ENCODE measurements around the gene FASTKD2. TPM values are rescaled to one million over a fixed set of nuclear protein-coding genes. Genes with fewer than 3 reads are reported as not detected.
"Not testable (repeated sequence)": the region's sequence is repeated elsewhere in the genome, so short reads cannot be mapped to it uniquely, and the experiment has no call there.

The FASTKD2 gene
- total RNA-seq, 2 donors from 2014 or later, result 24.3 to 40.1 TPM

DNA sequence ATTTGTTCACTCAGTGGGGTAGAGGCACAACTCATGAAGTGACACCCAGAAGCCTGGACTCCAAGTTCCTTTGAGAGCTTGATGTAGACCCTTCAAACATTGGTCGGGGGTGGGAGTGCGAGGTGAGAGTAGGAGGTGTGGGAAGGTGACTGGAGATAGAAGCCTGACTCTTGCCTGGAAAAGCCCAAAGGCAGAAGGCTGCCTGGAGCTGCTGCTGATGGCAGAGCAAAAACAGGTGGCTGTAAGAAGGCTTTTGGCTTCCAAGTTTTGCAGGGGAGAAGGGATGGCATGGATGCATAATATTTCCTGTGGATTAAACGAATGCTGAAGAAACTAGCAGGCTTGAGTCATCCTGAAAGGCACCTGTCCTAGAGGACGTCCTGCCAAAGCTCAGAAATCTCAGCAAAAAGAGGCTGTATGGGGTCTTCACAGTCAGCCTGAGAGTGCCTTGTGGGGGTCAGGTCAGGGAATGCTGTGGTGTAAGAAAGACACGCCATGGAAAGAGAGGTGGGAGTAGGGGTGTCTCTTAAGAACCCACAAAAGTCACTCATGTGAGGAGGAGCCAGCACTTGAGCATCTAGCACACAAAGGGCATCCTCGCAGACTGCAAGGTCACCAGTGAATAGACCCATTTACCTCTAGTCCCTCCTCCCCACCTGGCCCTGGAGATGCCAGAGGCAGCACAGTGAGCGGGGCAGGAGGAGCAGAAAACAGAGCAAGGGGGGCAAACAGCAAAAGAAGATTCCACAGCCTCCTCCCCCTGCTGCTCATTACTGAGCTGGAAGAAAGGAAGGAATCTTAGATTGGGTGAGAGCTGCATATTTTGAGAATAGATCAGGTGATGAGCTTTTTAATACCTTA is 37.5 kb downstream of the FASTKD2 start:
- Mint-ChIP-seq H3K9me3 (no peaks in the 10 kb centered on the region), H3K36me3 (ENCODE audit: low read depth) (no peaks in the 10 kb centered on the region), H3K4me1 (peaks cover 4% of the 10 kb centered on the region), H3K27me3 (no peaks in the 10 kb centered on the region), H3K27ac (peak overlapping the region; percentile 10), H3K4me3 (no peak overlapping the region)
- ATAC-seq (replicated peaks), result no peak

DNA sequence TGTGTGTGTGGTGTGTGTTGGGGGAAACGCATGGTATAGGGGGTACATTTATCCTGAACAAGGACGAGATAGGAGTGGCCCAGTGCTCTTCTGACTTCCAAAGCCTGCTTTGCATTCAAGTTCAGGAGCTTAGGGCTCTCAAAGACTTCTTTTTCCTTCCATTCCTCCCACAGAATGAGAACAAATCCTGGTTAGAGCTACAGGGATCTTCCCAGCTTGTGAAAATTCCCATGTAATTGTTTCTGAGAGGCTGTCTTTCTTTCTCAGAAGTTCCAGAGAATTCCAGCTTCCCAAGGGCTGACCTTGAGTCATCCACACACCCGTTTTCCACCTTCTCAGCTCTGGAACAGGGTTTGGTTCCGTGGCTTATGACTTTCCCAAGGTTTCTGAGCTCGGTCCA is 38.9 kb downstream of the FASTKD2 start:
- Mint-ChIP-seq H3K9me3 (no peaks in the 10 kb centered on the region), H3K4me1 (peaks cover 4% of the 10 kb centered on the region), H3K4me3 (no peak overlapping the region), H3K36me3 (ENCODE audit: low read depth) (no peaks in the 10 kb centered on the region), H3K27ac (no peak overlapping the region), H3K27me3 (no peaks in the 10 kb centered on the region)
- ATAC-seq (replicated peaks), result no peak

DNA sequence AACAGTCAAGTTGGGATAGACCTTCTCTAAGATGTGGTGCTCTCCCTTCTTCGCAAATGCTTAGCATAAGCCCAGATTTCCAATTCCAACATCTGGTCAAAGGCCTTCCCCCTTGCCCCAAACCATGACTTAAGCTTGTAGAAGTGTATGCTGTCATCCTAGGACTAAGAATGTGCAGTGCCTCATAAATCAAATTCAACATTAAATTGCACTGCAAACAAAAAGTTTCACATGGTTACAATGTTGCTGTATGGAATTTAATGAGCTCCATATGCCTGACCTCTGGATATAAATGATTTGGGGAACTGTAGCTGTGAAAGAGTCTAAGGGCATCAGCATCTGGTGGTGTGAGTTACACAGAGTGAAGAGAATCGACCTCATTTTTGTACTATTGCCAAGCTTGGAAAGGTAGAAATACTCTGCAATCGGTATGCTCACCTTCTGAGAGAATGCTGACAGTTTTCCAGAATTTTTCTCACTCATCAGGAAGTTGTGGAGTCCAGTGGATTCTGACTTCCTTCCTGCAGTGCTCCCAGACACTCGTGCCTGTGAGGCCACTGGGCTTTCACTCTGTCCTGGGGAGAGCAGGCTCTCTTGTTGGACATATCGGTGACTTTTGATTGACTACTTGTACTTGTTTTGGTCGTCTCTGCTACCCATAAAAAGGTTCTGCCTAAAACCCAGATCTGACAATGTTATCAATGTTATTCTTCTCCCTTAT is 40.6 kb downstream of the FASTKD2 start:
- no peak overlapping the region for H3K4me3 Mint-ChIP-seq
- no peaks in the 10 kb centered on the region for H3K27me3 Mint-ChIP-seq
- ATAC-seq (replicated peaks), result no peak
- H3K4me1 Mint-ChIP-seq, result no peaks in the 10 kb centered on the region
- no peaks in the 10 kb centered on the region for H3K9me3 Mint-ChIP-seq
- H3K36me3 Mint-ChIP-seq (ENCODE audit: low read depth), result no peaks in the 10 kb centered on the region
- no peak overlapping the region for H3K27ac Mint-ChIP-seq

DNA sequence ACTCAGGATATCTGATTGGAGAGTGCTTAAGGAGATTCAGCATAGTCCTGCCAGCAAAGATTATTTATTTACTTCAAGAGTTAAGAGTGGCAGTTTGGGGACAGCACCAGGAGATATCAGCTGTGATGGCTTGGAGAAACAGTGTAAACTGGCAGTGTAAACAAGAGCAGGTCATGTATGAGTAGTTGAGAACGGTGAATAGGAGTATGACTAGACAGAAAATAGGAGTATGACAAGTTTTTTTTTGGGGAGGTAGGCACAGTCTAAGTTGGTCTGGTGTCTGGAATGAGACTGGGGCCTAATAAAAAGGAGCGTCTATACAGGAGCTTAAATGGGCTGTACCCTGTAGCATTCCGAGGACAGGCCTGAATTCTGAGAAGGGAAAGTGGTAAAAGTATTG is 42.2 kb downstream of the FASTKD2 start:
- H3K27me3 Mint-ChIP-seq, H3K4me3 Mint-ChIP-seq, H3K4me1 Mint-ChIP-seq: not testable (repeated sequence)

DNA sequence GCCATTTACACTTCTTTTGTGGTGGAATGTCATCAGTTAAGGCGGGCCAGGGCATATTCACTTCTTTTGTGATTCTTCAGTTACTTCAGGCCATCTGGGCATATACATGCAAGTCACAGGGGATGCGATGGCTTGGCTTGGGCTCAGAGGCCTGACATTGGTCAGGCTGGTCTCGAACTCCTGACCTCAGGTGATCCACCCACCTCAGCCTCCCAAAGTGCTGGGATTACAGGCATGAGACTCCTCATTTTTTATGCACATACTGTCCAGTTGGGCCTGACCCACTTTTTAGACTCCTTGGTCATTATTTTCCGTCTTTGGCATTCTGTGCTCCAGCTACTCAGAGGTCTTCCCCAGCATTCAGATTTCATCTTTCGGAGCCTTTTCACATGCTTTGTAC is 47.1 kb downstream of the FASTKD2 start:
- ATAC-seq (replicated peaks); H3K27me3 Mint-ChIP-seq; H3K9me3 Mint-ChIP-seq; H3K27ac Mint-ChIP-seq; H3K36me3 Mint-ChIP-seq (ENCODE audit: low read depth); H3K4me1 Mint-ChIP-seq; H3K4me3 Mint-ChIP-seq: not testable (repeated sequence)

More for the DNA sequence above, 42.2 kb downstream of the FASTKD2 start:
- H3K27ac Mint-ChIP-seq; ATAC-seq (replicated peaks); H3K36me3 Mint-ChIP-seq (ENCODE audit: low read depth); H3K9me3 Mint-ChIP-seq: not testable (repeated sequence)

DNA sequence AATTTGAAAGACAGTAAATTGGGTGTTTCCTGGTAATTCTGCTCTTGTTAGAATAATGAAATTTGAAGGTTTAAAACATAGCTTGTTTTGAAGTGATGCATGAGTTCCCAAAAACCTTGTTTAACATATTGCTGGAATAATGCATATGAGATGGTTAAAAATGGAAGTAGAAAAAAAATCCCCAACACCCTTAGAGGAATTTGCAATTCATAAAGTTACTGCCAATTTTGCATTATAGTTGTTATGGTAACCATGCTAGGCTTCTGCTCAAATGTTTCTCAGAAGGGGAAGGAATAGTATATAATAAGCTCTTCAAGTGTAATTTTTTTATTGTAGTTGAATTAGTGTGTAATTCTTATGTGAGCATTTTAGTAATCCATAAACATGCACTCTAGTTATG is 49.1 kb downstream of the FASTKD2 start:
- no peak overlapping the region for H3K27ac Mint-ChIP-seq
- no peak for ATAC-seq (replicated peaks)
- H3K27me3 Mint-ChIP-seq, result no peaks in the 10 kb centered on the region
- no peaks in the 10 kb centered on the region for H3K4me1 Mint-ChIP-seq
- H3K36me3 Mint-ChIP-seq (ENCODE audit: low read depth), result no peaks in the 10 kb centered on the region
- H3K4me3 Mint-ChIP-seq, result no peak overlapping the region
- no peaks in the 10 kb centered on the region for H3K9me3 Mint-ChIP-seq

DNA sequence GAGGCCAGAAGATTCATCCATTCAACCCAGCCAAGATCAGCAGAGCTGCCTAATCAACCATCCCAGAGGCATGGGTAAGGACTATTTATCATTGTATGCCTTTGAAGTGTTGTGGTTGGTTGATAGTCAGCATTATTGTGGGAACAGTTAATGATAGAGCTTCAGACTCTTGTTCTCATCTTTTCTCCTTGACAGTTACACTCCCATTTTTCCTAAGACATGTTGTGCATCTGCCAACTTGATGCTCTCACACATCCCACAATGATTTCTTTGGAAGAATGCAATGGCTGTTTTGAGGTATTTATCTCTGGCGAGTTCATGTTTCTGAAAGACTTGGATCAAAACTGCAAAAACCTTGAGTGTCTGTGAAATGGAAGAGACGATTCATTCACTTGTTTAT is 55.4 kb downstream of the FASTKD2 start:
- Mint-ChIP-seq H3K27ac (no peak overlapping the region), H3K27me3 (no peaks in the 10 kb centered on the region), H3K36me3 (ENCODE audit: low read depth) (no peaks in the 10 kb centered on the region)

DNA sequence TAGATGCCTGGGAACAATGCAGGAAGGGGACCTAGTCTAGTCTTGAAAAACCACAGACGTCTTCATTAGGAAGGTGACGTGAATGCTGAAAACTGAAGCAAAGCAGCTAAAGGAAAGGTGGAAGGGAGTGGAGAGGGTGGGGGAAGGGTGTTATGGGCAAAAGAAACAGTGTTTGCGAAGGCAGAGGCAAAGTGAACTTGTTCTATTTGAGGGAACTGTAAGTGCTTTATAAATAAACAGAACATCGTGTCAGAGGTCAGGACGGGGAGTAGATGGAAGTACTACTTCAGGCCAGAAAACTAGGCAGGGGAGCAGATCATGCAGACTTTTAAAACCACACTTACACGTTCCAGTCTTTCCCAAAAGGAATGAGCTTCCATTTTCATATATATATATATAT is 57.8 kb downstream of the FASTKD2 start:
- no peaks in the 10 kb centered on the region for H3K36me3 Mint-ChIP-seq (ENCODE audit: low read depth)
- H3K4me3 Mint-ChIP-seq, result no peak overlapping the region
- no peak for ATAC-seq (replicated peaks)
- no peaks in the 10 kb centered on the region for H3K4me1 Mint-ChIP-seq
- no peaks in the 10 kb centered on the region for H3K27me3 Mint-ChIP-seq
- H3K9me3 Mint-ChIP-seq, result peaks cover 4% of the 10 kb centered on the region
- no peak overlapping the region for H3K27ac Mint-ChIP-seq

More for the DNA sequence above, 55.4 kb downstream of the FASTKD2 start:
- H3K4me1 Mint-ChIP-seq, result no peaks in the 10 kb centered on the region
- H3K4me3 Mint-ChIP-seq, result no peak overlapping the region
- no peak for ATAC-seq (replicated peaks)
- peaks cover 4% of the 10 kb centered on the region for H3K9me3 Mint-ChIP-seq

DNA sequence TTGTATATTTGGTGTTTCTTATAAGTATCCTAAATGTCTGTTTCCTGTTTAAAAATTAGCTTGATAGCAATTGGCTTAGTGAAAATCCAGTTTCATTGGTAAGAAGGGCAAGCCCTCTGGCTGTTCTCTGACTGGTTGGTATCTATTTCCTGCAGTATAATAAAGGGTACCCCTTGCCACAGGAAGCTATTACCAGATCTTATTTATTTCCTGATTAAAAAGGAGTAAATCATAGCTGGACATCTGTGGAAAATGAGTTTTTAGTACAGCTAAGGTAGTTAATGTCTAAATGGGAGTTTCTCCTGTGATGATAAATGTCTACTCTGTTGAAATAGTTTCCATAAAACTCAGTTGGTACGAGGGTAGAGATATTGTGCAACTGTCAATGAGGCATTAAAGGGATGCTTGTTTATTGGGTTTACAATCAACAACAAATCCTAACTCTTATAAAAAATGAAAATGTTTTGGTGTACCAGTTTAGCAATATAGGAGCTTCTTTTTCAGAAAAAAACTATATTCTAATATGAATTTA is 58.7 kb downstream of the FASTKD2 start:
- Mint-ChIP-seq H3K36me3 (ENCODE audit: low read depth) (no peaks in the 10 kb centered on the region), H3K27ac (no peak overlapping the region), H3K4me3 (no peak overlapping the region), H3K9me3 (peaks cover 4% of the 10 kb centered on the region), H3K27me3 (no peaks in the 10 kb centered on the region), H3K4me1 (no peaks in the 10 kb centered on the region)
- ATAC-seq (replicated peaks), result no peak

DNA sequence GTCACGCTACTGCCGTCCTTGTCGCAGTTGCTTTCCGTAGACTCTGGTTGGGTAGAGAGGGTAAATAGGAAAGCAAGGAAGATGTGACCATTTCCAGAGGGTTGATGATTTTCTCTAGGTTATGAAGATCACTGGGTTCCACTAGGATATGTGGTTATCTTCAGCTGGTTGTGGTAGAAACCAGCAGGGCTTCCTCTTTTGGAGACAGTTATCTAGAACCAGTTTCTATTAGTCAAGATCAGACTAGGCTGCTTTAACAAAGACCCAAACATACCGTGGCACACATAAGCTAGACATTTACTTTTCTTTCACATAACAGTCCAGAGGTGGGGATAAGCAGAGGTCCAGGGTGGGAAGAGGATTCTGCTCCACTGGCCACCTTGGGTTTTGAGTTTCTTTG is 59.6 kb downstream of the FASTKD2 start:
- ATAC-seq (replicated peaks), result no peak
- H3K4me3 Mint-ChIP-seq, result no peak overlapping the region
- H3K27ac Mint-ChIP-seq, result no peak overlapping the region
- H3K9me3 Mint-ChIP-seq, result peaks cover 4% of the 10 kb centered on the region
- no peaks in the 10 kb centered on the region for H3K36me3 Mint-ChIP-seq (ENCODE audit: low read depth)
- H3K4me1 Mint-ChIP-seq, result no peaks in the 10 kb centered on the region
- no peaks in the 10 kb centered on the region for H3K27me3 Mint-ChIP-seq

DNA sequence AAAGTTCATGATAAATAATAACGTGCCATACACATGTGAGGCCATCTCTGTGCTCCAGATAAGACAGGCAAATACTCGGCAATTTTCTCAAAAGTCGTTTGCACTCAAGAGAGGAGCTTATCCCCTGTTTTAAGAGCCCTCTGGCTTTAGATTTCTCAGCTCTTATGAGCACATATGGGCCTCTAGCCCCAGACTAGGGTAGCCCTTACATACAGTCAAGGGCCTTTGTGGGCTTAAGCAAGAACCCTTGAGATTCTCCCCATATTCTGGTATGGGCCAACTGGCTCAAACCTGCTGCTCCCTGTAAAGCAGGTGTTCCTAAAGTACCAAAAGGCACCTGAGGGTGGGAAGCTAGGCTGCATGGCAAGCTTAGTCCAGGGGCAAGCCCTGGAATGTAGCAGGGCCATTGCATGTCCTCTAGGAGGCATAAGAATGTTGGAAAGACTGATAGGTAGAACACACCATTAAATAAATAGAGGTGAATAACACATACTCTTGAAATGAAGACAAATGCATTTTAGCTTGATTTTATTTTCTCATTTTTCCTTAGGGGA is 66.1 kb downstream of the FASTKD2 start:
- H3K4me1 Mint-ChIP-seq, result no peaks in the 10 kb centered on the region
- no peak for ATAC-seq (replicated peaks)
- H3K36me3 Mint-ChIP-seq (ENCODE audit: low read depth), result no peaks in the 10 kb centered on the region
- H3K9me3 Mint-ChIP-seq, result no peaks in the 10 kb centered on the region
- H3K4me3 Mint-ChIP-seq, result no peak overlapping the region
- H3K27ac Mint-ChIP-seq, result no peak overlapping the region
- no peaks in the 10 kb centered on the region for H3K27me3 Mint-ChIP-seq

DNA sequence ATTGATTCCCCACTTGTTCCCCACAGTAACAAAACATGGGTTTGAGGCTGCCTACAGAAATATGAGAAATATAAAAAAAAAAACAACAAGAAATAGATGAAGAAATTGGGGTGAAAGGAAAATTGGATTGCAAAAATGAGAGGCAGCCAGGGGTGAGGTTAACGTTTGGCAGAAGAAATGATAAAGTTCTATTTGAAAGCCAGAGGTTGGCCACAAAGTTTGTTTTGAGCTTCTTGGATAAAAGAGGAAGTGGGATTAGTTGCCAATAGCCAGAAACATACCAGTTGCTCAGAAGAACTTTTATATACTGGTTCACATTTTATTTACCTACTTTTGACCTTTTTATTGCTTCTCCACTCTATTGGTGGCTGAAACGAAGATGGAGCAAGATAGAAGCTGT is 67.5 kb downstream of the FASTKD2 start:
- Mint-ChIP-seq H3K36me3 (ENCODE audit: low read depth) (no peaks in the 10 kb centered on the region), H3K9me3 (no peaks in the 10 kb centered on the region), H3K4me3 (no peak overlapping the region), H3K27me3 (no peaks in the 10 kb centered on the region), H3K27ac (no peak overlapping the region), H3K4me1 (no peaks in the 10 kb centered on the region)
- no peak for ATAC-seq (replicated peaks)

DNA sequence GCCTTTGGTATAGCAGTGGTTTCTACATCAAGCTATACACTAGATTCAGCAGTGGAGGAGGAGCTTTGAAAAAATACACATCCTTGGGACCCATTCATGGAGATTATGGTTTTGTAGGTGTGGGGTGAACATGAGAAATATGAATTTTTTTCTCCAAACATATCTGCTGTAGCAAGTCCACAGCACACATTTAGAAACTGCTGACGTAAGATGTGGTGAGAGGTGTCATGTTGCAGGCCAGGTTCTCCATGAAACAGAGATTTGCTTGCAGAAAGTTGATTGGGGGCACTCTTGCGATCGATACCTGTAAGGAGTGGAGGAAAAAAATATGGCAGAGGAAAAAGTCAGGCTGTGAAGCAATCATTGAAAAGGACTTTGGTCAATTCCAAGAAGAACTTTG is 67.9 kb downstream of the FASTKD2 start:
- Mint-ChIP-seq H3K4me3 (no peak overlapping the region), H3K27me3 (no peaks in the 10 kb centered on the region), H3K4me1 (no peaks in the 10 kb centered on the region), H3K36me3 (ENCODE audit: low read depth) (no peaks in the 10 kb centered on the region), H3K9me3 (no peaks in the 10 kb centered on the region), H3K27ac (no peak overlapping the region)
- no peak for ATAC-seq (replicated peaks)

DNA sequence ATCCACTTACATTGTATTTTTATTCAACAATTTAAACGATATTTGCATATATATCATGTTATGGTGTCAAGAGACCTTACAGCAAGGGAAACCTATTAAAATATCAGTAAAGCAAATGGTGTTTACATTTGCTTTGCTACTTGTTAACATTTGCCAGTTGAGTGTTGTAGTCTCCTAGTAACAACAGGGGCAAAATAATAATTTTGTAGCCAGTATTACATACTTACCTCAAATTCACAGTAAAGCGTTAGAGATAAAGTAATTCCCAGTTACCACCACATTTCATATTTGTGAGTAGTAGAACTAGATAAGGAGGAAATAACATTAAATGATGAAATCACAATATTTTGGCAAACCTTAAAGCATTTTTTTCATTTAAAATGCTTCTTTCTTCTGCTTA is 71.3 kb downstream of the FASTKD2 start:
- Mint-ChIP-seq H3K9me3 (no peaks in the 10 kb centered on the region), H3K4me1 (no peaks in the 10 kb centered on the region), H3K27me3 (no peaks in the 10 kb centered on the region), H3K4me3 (no peak overlapping the region), H3K27ac (no peak overlapping the region), H3K36me3 (ENCODE audit: low read depth) (no peaks in the 10 kb centered on the region)
- no peak for ATAC-seq (replicated peaks)

DNA sequence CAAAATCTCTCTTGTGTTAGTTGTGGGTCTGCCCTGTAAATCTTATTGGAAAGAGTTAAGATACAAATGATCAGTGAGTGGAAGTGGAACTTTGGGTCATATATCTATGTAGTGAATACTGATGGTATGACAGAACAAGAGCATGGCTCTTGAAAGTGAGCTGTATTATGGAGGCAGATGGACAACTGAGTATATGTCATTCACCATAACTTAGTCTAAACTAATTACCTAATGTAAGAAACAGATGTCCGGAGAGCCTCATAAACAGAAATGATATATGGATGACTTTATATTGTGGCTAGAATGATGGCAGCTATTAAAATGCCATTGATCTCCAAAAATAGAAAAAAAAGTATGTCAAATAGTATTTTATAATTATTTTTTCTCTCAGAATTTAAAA is 72.4 kb downstream of the FASTKD2 start:
- Mint-ChIP-seq H3K27ac (no peak overlapping the region), H3K9me3 (no peaks in the 10 kb centered on the region), H3K4me1 (no peaks in the 10 kb centered on the region), H3K27me3 (no peaks in the 10 kb centered on the region), H3K4me3 (no peak overlapping the region), H3K36me3 (ENCODE audit: low read depth) (no peaks in the 10 kb centered on the region)
- ATAC-seq (replicated peaks), result no peak

Measured in activated T-helper 17 cell treated with anti-CD3 and anti-CD28 coated beads, Interleukin-2, amount 50 U/mL, for 72 hours (primary cell).